GM18870 (cell line): ENCODE measurements around the gene ENAM.
A peak's percentile ranks its signal among the peaks of the same experiment; 100 is the strongest.

Experiments used
- ATAC-seq: cut with Tn5 transposase; IDR thresholded peaks from one replicate; pipeline ENCODE4 v1.9.1; 2021; ENCODE audit warnings: moderate library complexity; ENCODE audit not compliant: unreplicated experiment

The ENAM gene, protein sequence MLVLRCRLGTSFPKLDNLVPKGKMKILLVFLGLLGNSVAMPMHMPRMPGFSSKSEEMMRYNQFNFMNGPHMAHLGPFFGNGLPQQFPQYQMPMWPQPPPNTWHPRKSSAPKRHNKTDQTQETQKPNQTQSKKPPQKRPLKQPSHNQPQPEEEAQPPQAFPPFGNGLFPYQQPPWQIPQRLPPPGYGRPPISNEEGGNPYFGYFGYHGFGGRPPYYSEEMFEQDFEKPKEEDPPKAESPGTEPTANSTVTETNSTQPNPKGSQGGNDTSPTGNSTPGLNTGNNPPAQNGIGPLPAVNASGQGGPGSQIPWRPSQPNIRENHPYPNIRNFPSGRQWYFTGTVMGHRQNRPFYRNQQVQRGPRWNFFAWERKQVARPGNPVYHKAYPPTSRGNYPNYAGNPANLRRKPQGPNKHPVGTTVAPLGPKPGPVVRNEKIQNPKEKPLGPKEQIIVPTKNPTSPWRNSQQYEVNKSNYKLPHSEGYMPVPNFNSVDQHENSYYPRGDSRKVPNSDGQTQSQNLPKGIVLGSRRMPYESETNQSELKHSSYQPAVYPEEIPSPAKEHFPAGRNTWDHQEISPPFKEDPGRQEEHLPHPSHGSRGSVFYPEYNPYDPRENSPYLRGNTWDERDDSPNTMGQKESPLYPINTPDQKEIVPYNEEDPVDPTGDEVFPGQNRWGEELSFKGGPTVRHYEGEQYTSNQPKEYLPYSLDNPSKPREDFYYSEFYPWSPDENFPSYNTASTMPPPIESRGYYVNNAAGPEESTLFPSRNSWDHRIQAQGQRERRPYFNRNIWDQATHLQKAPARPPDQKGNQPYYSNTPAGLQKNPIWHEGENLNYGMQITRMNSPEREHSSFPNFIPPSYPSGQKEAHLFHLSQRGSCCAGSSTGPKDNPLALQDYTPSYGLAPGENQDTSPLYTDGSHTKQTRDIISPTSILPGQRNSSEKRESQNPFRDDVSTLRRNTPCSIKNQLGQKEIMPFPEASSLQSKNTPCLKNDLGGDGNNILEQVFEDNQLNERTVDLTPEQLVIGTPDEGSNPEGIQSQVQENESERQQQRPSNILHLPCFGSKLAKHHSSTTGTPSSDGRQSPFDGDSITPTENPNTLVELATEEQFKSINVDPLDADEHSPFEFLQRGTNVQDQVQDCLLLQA

DNA sequence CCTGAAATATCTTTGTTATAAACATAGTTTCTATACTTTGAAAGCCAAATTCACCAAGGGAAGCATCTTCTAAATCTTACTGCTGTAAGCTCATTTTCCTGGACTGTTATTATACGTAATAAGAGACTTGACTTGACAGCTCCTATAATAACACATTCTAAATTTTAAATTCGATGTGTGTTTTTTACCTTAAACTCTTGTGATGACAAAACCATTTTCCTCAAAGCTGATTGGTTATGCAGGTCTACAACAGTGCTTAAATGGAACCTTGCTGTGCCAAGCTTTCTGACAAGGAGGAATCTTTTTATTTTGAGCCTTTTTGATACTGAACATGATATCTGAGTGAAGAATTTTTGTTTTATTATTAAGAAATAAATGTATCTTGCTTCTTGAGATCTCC is at the start of gene ENAM:
Gene ENAM, plus strand, starts transcription at position 301 of the 400 bp plus-strand sequence. CDS start 757 bp downstream, outside the sequence.
- no peak for ATAC-seq

DNA sequence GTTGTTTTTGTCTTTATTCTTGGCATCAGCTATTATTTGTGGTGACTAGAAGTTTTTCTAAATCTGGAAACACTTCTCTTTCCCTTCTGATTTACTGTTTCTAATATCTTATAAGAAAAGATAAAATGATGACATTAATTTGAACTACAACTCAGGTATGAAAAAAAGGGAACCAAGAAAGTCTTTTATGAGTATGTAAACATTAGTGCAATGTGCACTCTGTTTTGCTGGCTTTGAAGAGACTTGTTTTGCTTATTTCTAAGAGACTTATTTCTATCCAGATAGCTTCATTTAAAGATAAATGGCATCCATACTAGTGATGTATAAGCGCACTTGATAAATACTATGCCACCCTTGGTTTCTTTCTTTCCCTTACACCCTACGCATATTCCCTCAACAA is 46.6 kb upstream of the ENAM start:
- ATAC-seq: no peak

DNA sequence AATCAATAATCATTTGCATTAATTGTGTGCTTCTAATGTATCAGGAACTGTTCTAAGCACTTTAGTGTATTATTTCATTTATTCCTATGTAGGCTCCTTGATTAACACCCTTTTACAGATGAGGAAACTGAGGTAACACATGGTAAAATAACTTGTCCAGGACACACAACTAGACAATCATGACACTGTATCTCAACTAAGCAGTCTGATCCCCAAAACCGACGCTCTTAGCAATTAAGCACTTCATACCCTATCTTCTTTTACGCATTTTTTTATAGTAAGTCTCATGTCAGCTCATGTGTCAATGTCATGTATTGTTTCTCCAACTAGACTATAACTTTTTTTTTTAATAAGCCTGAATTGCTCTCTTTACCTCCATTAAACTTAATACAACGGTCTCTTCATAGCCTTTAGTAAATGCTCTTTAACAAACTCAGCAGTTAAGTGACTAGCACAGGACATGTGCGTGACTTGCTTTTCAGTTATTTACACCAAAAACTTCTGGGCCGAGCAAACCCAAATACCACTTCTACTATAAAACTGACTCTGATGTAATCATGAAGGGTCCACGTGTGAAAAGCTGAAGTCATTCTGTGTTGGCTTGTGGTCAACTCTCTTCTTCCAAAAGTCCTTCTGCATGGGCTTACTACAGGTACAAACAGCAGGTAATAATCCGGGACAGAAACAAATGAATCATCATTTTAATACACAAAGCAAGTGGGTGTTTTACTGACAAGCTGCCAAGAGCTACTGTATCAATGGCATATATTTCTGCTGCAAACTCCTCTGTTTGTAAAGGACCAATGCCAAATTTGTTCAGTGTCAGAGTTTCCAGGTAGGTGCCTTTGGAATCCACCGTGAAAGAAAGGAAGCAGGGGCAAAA is 44.4 kb upstream of the ENAM start:
- ATAC-seq: no peak

DNA sequence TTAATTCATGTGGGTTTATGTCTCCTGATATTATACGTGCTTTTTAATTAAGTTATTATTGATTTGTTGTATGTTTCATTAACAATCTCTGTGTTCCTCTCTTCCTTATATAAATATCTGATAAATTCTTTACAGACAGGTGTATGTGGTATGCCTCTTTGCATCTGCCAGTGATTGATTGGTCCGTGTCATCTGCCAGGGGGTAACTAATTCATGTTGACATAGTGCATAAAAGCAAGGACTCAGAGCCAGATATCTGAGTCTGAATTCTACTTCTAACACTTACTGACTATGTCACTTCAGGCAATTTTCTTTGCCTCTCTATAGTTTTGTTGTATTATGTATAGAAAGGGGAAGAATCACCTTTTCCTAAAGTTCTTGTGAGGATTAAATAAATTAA is 41.7 kb upstream of the ENAM start:
- no peak for ATAC-seq

DNA sequence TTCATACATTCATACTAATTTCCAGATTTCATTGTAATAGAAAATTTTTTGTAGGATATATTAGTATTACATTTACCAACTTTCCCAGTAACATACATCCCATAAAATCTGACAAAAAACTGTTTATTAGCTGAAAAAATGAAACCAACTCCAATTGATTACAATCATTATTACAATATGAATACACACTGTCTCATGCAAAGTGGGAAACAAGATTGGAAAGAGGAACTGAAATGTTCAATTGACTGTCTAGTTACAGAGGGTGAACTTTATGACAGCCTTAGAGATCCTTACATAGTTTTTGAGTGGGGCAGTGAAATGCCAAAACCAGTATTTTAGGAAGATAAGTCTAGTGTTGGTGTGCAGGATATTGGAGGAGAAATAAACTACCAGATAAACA is 38.8 kb upstream of the ENAM start:
- peak; percentile 99 for ATAC-seq

DNA sequence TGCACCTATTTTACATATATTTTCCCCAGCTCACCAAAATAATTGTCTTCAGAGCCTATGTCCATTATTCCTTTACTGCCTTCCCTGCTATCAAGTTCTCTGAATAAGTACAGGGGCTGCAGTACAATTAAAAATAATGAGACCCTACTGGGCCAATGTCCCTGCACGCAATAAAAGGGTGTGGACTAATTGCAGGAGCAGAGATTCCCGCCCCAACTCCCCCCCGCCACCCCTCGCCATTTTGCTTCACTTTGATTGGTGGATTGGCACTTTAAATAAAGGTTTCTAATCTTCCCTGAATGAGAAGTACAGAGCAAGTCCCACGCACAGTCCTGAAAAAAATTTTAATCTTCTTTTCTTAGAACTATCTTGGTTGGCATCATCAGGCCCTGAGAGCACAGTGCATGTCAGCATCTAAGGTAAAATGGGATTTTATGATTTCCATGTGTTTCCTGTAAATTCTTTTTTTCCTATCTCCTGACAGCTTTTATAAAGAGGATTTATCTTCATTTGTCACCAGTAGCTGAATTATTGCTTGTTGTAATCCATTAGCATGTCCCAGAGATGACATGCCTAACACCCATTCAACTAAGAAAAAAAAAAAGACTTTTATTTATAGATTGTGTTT is 36.5 kb upstream of the ENAM start, which contains the start of gene AMBN:
Gene AMBN, plus strand, starts transcription at position 302 of the 628 bp plus-strand sequence. Its CDS starts 103 bp downstream, at position 405.
- ATAC-seq: no peak

DNA sequence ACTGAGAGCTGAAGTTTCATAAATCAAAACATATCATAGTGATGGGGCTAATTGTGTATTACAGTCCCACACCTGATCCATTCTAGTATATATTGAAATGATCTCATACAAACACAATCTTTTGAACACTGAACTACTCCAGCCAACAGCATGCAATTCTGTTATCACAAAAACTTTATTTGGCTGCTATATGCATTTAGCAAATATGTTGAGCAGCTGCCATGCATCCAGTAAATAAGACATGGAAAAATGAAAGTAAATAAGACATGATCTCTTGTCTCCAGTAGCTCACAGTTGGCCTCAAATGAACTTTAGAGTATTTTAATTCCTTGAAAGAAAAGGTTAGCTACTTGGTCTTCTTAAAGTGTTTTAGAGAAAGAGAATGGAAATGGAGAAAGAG is 34.3 kb upstream of the ENAM start:
- no peak for ATAC-seq

DNA sequence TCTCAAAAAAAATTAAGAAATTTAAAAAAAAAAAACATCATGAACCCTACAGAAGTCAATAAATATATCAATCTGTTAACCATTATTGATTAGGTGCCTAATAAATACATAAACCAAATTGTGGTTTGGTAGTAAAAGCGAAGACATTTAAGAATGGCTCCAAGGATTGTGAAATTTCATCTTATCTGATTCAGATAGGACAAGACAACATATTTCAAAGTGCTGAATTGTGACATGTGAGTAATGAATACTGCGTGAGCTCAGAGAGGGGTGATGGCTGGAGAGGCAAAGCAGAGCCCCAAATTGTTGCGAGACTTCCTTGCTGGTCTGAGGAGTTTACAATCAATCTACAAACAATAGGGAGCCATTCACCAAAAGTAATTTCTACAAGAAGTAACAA is 28.2 kb upstream of the ENAM start:
- ATAC-seq: no peak

DNA sequence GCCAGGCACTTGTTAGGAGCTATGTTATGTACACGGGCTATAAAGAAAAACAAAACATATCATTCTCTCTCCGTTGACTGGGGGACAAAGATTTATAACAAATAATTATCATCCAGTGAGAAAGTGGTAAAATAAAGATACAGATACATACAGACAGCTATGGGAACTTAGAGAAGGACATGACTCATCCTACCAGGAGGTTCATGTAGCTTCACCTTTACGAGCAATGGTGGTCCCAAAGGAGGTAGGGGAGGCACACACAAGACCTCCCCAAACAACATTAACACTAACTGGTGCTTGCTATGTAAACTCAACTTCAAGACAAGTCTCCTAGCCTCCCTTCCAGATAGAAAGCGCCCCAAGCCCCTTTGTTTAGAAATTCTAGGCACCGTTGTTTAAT is 27.6 kb upstream of the ENAM start:
- no peak for ATAC-seq

DNA sequence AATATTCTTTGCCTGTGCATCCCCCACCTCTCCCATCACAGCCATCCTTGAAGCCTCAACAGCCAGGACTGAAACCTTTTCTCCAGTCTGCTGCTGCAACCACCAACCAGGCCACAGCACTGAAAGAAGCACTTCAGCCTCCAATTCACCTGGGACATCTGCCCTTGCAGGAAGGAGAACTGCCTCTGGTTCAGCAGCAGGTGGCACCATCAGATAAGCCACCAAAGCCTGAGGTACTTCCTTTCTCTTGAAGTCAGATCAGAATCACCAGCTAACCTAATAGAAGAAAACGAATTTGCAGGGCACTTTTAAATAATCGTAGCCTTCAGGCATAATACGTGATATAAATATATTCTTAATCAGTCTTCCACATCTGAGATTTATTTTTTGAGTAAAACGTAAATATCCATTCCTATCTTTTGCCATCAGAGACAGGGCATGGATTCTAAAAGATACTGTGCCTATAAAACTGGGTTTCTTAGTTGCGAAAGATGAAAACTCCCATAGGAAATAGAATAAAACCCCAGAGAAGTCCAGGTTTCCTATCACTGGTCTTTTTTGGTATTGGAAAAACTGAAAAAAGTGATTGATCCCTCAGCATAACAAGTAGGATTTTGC is 27.0 kb upstream of the ENAM start:
- peak; percentile 94 for ATAC-seq

DNA sequence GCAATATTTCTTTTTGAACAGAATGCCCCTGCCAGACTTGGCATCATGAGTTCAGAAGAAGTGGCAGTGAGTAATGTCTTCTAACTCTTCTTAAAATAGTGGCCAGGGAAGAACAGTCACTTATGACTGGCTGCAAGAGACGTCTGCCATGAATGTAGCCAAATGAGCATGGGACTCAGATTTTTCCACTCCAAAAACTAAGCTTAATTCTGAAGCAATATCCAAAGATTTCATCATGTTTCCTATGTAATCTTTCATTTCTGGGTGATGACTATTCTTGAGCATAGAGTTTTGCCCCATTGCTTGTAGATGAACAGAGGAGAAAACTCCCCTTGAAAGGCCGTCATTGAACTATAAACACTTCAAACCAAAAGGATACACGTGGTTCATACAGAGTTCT is 24.7 kb upstream of the ENAM start:
- no peak for ATAC-seq

DNA sequence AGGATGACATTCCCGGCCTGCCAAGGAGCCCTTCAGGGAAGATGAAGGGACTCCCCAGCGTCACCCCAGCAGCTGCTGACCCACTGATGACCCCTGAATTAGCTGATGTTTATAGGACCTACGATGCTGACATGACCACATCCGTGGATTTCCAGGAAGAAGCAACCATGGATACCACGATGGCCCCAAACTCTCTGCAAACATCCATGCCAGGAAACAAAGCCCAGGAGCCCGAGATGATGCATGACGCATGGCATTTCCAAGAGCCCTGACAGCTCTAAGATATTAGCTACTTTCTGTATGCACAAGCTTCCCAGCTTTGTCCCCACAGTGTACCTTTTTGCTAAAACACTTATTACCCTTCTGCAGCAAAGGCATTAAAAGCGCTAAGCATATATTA is 22.1 kb upstream of the ENAM start:
- no peak for ATAC-seq

DNA sequence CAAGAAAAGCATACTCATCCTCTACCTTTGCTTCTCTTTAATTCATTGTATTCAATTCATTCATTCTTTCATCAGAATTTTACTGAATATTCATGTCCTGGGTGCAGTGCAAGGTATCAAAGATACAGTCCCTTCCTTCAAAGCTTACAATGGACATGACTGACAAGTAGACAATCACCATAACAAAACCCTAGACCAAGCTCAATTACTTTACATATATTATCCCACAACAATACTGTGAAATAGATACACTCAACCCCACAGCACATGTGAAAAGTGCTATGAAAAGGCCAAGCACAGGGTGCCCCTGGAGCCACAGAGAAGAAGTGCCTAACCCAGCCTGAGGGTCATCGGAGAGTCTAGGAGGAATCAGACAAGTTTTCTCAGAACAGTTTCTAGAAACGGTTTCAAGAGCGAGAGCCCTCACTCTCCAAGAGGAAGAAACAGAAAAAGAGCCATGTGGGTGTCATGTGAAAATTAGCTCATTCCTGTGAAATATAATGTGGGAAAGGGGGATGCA is 21.1 kb upstream of the ENAM start:
- ATAC-seq: no peak

DNA sequence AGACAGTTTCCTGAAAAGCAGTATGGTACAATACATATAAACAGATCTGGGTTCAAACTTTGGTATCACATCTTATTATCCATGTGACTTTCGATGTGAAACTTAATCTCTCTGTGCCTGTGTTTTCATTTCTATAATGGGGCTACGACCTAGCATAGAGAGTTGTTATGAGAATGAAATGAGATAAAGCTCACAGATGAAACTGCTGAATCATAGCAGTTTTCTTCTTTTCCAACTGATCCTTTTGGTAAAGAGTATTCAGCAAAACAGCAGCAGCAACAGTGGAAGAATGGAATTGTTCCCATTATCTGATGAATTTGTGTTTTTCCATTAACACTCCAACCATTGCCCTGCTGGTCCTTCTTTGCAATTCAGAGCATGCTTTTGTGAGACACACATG is 20.2 kb upstream of the ENAM start:
- ATAC-seq: no peak

DNA sequence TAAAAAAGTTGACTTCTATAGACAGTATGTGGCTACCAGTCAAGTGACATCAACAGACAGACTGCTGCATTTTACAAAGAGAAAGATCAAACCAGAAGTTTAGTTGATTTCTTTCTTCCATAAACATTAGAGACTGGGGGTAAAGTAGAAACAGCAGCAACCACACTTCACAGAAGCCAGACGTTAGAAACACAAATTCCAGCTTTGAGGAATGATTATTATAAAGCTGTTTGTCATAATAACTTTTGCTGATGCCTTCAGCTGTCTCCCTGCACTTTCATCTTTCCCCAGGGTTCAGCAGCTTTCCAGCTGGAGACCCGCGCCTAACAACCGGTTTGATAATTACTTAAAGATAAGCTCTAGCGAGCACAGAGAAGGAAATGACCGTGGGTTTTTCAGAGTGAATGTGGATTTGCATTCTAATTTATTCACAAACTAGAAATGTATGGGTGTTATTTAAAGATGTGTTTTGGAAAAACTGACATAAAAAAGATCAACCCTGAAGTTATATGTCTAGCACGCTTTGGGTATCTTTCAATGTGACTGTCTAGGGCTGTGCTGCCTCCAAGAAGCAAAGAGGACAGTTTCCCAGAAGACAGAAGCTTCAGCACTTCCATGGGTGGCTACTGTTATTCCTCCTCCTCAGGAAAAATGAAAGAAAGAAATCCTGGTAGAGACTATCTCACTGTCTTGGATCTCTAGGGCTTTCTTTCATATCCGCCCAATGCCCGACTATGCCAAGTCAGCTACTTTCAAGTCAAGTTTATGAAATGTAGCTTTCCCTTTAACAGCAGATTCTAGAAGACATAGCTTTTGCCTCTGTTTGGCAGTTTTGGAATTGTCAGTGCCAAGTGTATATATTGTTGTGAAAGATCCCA is 15.0 kb upstream of the ENAM start:
- peak; percentile 66 for ATAC-seq

DNA sequence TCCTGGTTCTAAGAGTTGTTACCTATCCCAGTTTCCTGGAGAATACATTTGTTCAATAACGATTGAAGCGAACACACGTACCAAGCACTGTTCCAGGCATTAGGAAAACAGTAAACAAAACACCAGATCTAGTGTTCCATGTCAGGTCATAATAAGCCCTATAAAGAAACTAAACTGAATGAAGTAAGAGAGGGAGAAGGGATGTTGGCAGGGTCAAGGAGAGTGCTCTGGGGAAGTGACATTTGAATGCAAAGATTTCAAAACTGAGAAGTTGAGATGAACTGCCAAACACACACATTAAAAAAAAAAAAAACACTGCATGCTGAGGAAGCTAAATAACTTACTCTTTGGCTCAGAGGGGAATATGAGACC is 14.4 kb upstream of the ENAM start:
- ATAC-seq: no peak

DNA sequence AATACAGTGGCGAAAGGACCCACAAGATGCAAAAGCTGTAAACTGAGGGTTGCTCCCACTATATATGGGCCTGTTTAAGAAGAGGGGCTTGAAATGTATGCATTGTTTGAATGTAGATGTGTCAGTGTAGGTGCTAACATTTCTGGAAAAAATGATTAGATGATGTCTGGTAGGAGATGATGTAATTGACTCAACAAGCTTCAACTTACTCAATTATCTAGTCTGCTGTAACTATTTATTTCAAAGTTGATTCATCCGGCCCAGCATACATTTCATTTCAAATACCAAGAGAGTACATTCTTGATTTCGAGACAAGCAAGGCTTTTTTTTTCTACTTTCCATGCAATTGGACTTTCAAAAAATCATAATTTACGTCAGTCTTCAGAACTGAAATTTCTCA is 9.3 kb upstream of the ENAM start:
- no peak for ATAC-seq

DNA sequence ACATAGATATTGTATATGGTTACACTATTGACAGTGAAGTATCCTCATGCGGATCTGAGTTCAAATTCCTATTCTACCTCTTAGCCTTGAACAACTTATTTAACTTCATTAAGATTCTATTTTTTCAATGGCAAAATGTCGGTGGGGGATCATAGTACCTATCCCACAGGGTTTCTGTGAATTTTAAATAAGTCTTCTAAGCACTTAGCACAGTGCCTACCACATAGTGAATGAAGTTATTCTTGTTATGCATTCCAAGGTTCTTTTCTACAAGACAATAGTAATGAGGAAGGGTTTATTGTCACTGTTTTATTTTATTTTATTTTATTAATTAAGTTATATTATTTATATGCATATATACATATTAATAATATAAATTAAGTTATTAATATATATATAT is 8.8 kb upstream of the ENAM start:
- no peak for ATAC-seq
